MM.1S (cell line): ENCODE measurements around the gene CYB5R3.
"Not testable (repeated sequence)": the region's sequence is repeated elsewhere in the genome, so short reads cannot be mapped to it uniquely, and the experiment has no call there.

Source experiments
- DNase-seq: peaks from one replicate; pipeline ENCODE4 v3.0.0-alpha.2; 2015
- H2AFZ ChIP-seq: fragments of 300-600 bp; sonication (generic); 2 replicates; pipeline ENCODE4 v1.6.0; 2016; ENCODE audit warnings: antibody characterized with exemption, low read length
- H3F3A ChIP-seq: fragments of 300-600 bp; sonication (generic); 2 replicates; pipeline ENCODE4 v1.6.1; 2016; ENCODE audit warnings: mild to moderate bottlenecking, antibody characterized with exemption, low read length, moderate library complexity, mixed read lengths; ENCODE audit not compliant: insufficient read depth
- H3K27ac ChIP-seq: fragments of 300-600 bp; sonication (generic); 2 replicates; pipeline ENCODE4 v1.5.1; 2016; ENCODE audit warnings: mild to moderate bottlenecking, low read length
- H3K27me3 ChIP-seq: fragments of 300-600 bp; sonication (generic); replicated peaks from 2 replicates; pipeline ENCODE4 v1.6.0; 2016; ENCODE audit warnings: low read length; ENCODE audit not compliant: insufficient read depth
- H3K36me3 ChIP-seq: fragments of 300-600 bp; sonication (generic); replicated peaks from 2 replicates; pipeline ENCODE4 v1.6.1; 2016; ENCODE audit warnings: mild to moderate bottlenecking, low read length, mixed read lengths; ENCODE audit not compliant: insufficient read depth
- H3K4me1 ChIP-seq: fragments of 300-600 bp; sonication (generic); 2 replicates; pipeline ENCODE4 v1.6.1; 2016; ENCODE audit warnings: low read length, mixed read lengths
- H3K4me2 ChIP-seq: fragments of 300-600 bp; sonication (generic); 2 replicates; pipeline ENCODE4 v1.6.0; 2016; ENCODE audit warnings: low read depth, low read length
- H3K4me3 ChIP-seq: fragments of 300-600 bp; sonication (generic); 2 replicates; pipeline ENCODE4 v1.5.1; 2016; ENCODE audit warnings: low read length, mixed read lengths
- H3K79me2 ChIP-seq: fragments of 300-600 bp; sonication (generic); 2 replicates; pipeline ENCODE4 v1.6.1; 2016; ENCODE audit warnings: mixed run types, low read length, mixed read lengths
- H3K9ac ChIP-seq: fragments of 300-600 bp; sonication (generic); 2 replicates; pipeline ENCODE4 v1.6.1; 2016; ENCODE audit warnings: low read length, mixed read lengths
- H3K9me2 ChIP-seq: fragments of 300-600 bp; sonication (generic); replicated peaks from 2 replicates; pipeline ENCODE4 v1.6.1; 2016; ENCODE audit warnings: mild to moderate bottlenecking, low read length, mixed read lengths; ENCODE audit not compliant: insufficient read depth
- H3K9me3 ChIP-seq: fragments of 300-600 bp; sonication (generic); replicated peaks from 2 replicates; pipeline ENCODE4 v1.6.1; 2016; ENCODE audit warnings: mild to moderate bottlenecking, low read length, mixed read lengths; ENCODE audit not compliant: insufficient read depth
- H4K20me1 ChIP-seq: fragments of 300-600 bp; sonication (generic); 2 replicates; pipeline ENCODE4 v1.6.1; 2016; ENCODE audit warnings: mild to moderate bottlenecking, low read length, moderate library complexity, mixed read lengths; ENCODE audit not compliant: insufficient read depth
- EZH2 ChIP-seq: fragments of 300-600 bp; sonication (generic); optimal IDR thresholded peaks from 2 replicates; pipeline ENCODE3; 2017; ENCODE audit warnings: low read depth, mild to moderate bottlenecking, antibody characterized with exemption, low read length, mixed read lengths

CYB5R3 gene

DNA sequence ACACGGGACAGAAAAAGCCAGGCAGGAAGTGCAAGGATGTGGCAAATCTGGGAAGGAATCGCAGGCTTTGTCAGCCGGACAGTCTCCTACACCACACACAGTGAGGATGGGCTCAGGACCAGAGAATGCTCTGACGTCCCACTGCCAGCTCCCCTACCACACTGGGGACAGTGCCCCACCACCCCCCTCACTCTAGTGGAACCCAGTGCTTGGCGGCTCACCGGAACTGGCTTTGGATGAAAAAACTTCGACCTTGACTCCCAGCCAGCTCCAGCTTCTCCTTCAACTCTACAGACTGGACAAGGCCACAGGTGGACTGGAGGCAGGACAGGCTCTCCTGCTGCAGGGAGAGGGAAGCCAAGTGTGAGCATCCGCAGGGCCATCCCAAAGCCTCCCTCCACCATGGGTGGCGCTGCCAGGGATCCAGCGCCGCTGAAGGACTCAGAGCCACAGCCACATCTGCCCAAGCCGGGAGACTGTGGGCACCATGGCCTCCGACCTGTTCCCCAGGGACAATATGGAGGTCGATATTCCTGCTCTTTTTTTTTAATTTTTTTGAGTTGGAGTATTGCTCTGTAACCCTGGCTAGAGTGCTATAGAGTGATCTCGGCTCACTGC, 71.5 kb downstream of the CYB5R3 start:
- Histone ChIP-seq H3K4me3 (no peak overlapping the region), H2AFZ (no peak overlapping the region), H3K4me1 (no peaks in the 10 kb centered on the region), H3K9me2 (no peaks in the 10 kb centered on the region), H3K27me3 (no peaks in the 10 kb centered on the region), H3K79me2 (peaks cover 14% of the 10 kb centered on the region), H4K20me1 (no peaks in the 10 kb centered on the region), H3K9ac (no peak overlapping the region), H3K4me2 (no peak overlapping the region), H3K9me3 (no peaks in the 10 kb centered on the region), H3K36me3 (no peaks in the 10 kb centered on the region), H3F3A (0 out of 2 replicates have a peak, but pooled peaks cover 5% of the 10 kb centered on the region), H3K27ac (no peak overlapping the region)
- no peak for DNase-seq
- no peak for TF ChIP-seq EZH2

DNA sequence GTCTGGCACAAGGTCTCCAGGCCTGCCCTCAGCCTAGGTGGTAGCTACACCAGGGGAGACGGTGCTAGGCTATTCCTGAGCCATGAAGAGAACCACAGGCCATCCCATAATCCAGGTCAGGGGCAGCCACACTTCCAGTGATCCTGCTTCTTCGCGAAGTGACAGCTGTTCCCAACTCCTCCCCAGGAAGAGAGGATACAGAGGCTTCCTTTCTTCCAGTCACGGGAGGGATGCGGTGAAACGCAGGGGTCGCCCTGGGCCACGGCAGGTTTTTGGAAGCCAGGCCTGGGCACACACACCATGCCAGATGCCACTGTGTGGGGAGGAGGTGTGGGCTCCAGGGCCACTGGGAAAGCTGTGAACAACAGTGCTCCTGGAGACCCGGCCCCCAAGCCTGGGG, 72.1 kb downstream of the CYB5R3 start:
- not testable (repeated sequence) for H3K9ac ChIP-seq, H3K9me3 ChIP-seq, DNase-seq, H3K36me3 ChIP-seq, H2AFZ ChIP-seq, H4K20me1 ChIP-seq, H3K4me2 ChIP-seq, H3K4me3 ChIP-seq, H3K4me1 ChIP-seq, H3K9me2 ChIP-seq, H3F3A ChIP-seq, H3K27me3 ChIP-seq, H3K27ac ChIP-seq
- peaks cover 14% of the 10 kb centered on the region for H3K79me2 ChIP-seq

DNA sequence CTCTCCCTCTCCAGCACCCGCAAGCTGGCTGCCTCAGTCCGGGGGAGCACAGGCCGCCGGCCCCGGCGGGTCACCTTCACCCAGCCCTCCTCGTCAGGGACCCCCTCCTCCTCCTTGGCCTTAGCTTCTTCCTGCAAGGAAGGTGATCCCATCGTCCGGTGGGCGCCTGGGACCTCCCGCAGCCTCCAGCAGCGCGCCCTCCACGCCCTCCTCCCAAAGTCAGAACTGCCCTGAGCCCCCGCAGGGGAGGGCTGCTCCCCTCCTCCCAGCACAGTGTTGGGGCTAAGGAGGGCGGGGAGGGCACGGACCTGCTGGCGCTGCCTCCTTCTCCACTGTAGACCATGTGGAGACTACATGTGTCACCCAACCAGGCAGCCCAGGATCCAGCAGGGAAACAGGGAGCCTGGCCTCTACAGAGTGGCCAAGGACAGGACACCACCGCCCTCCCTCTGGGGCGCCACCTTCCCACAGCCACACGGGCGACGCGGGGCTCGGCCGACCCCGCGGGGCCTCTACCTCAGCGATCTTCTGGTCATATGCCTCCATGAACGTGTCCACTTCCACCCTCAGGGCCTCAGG, 73.1 kb downstream of the CYB5R3 start:
- not testable (repeated sequence) for H3F3A ChIP-seq, H3K9me3 ChIP-seq, H3K4me3 ChIP-seq, H3K27ac ChIP-seq, H3K27me3 ChIP-seq, H3K4me1 ChIP-seq, H2AFZ ChIP-seq, H3K9ac ChIP-seq, H3K36me3 ChIP-seq, H3K4me2 ChIP-seq, H3K79me2 ChIP-seq, H4K20me1 ChIP-seq, DNase-seq, H3K9me2 ChIP-seq

DNA sequence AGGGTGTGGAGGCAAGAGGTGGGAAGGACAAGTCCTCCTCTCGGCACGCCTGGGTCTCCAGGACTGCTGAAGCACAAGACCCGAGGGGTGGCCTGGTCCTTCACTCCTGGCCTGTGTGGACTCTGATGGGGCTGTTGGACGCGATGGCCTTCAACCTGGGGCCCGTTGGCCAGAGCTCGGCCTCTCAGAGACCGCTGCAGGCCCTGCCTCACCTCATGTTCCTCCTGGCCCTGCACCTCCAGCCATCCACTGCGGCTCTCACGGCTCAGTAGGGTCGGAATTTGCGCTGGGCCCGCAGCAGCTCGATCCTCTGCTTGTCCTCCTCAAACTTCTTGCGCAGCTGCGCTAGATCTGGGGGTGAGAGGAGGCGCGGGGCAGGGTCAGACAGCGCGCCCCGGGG, 74.7 kb downstream of the CYB5R3 start:
- not testable (repeated sequence) for H3K9me3 ChIP-seq, H4K20me1 ChIP-seq

DNA sequence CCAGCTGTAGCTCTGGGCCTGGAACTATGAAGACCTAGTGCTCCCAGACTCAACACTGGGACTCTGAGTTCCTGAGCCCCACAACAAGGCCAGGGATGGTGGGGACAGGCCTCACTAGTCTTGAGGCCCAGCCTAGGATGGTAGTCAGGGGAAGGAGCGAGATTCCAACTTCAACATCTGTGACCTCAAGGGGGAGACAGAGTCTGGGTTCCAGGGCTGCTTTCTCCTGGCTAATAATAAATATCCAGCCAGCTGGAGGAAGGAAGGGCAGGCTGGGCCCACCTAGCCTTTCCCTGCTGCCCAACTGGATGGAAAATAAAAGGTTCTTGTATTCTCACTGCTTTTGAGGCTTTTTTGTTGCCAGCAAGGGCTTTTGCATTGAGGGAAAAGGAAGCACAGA, 75.1 kb downstream of the CYB5R3 start:
- H2AFZ ChIP-seq, H4K20me1 ChIP-seq, H3K27ac ChIP-seq, H3K27me3 ChIP-seq, H3F3A ChIP-seq, H3K4me2 ChIP-seq, H3K79me2 ChIP-seq, H3K4me1 ChIP-seq, H3K9ac ChIP-seq, H3K36me3 ChIP-seq, H3K9me2 ChIP-seq, H3K9me3 ChIP-seq, DNase-seq, H3K4me3 ChIP-seq: not testable (repeated sequence)

More for the DNA sequence above, 74.7 kb downstream of the CYB5R3 start:
- not testable (repeated sequence) for H3K27ac ChIP-seq, H3K79me2 ChIP-seq, H3F3A ChIP-seq, H3K4me1 ChIP-seq, H2AFZ ChIP-seq, H3K9ac ChIP-seq, H3K27me3 ChIP-seq, H3K9me2 ChIP-seq, H3K4me2 ChIP-seq, H3K36me3 ChIP-seq, H3K4me3 ChIP-seq, DNase-seq

DNA sequence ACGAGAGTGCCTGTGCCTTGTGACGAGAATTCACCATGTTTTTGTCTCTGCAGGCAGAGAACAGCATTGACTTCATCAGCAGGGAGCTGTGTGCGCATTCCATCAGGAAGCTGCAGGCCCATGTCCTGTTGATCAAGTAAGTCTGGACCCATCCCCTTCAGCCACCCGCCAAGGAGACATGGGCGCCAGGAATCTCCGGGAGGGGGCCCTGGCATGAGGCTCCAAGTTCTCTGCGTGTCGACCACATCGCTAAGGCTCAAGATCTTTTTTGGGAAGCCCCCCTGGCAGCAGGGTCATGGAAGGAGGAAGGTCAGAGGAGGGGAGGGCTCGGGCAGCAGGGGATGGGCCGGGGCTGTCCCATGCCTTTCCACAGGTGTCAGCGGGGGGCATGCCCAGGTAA, 78.1 kb downstream of the CYB5R3 start:
- H3K27me3 ChIP-seq, H2AFZ ChIP-seq, H3K27ac ChIP-seq, H3K4me1 ChIP-seq, H3K9me3 ChIP-seq, H3K9ac ChIP-seq, H3K4me3 ChIP-seq, H4K20me1 ChIP-seq, H3K36me3 ChIP-seq, DNase-seq, H3F3A ChIP-seq, H3K79me2 ChIP-seq, H3K4me2 ChIP-seq, H3K9me2 ChIP-seq: not testable (repeated sequence)

DNA sequence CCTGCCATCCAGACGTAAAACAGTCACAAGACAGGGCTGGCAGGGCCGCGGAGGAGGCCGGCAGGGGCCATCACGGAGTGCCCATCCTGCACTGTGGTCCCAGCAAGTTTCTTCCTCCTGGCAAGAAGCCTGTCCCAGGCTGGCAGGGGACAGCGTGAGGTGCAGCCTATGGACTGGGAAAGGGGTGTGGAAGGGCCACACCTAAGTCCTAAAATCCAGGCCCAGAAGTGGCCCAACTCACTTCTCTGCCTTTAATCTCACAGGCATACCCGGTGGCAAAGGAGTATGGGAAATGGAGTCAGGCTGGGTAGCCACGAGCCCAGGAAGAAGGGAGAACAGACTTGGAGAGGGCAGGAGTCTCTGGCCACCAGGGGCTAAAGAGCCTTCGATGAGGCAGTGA, 78.6 kb downstream of the CYB5R3 start:
- not testable (repeated sequence) for H3K9ac ChIP-seq, H3K4me1 ChIP-seq, H2AFZ ChIP-seq, H3K9me3 ChIP-seq, H4K20me1 ChIP-seq, H3K4me2 ChIP-seq, H3F3A ChIP-seq, H3K9me2 ChIP-seq, H3K36me3 ChIP-seq, H3K27ac ChIP-seq, H3K4me3 ChIP-seq, H3K27me3 ChIP-seq, H3K79me2 ChIP-seq, DNase-seq

DNA sequence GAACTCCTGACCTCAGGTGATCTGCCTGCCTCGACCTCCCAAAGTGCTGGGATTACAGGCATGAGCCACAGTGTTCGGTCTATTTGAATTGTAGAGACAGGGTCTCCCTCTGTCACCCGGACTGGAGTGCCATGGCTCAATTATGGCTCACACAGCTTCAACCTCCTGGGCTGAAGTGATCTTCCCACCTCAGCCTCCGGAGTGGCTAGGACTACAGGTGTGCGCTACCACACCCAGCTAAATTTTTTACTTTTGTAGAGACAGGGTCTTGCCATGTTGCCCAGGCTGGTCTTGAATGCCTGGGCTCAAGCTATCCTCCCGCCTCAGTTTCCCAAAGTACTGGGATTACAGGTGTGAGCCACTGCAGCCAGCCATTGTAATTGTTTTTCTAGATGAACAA, 81.2 kb downstream of the CYB5R3 start:
- not testable (repeated sequence) for H3K27me3 ChIP-seq

More for the DNA sequence above, 81.2 kb downstream of the CYB5R3 start:
- not testable (repeated sequence) for H2AFZ ChIP-seq, H3K4me2 ChIP-seq, DNase-seq, H3K36me3 ChIP-seq, H3K9me2 ChIP-seq, H3K27ac ChIP-seq, H3K9me3 ChIP-seq, H3F3A ChIP-seq, H3K79me2 ChIP-seq, H3K4me1 ChIP-seq, H3K9ac ChIP-seq, H3K4me3 ChIP-seq, H4K20me1 ChIP-seq
